OCI-LY1 (cell line): ENCODE results near the gene TRABD2B.

ENCODE experiments used
- H2AFZ ChIP-seq: fragments of 200-600 bp; sonication (generic), shearing (Covaris generic); 2 replicates; pipeline ENCODE4 v1.6.0; 2014; ENCODE audit warnings: antibody characterized with exemption, mild to moderate bottlenecking, low read length
- H3F3A ChIP-seq: fragments of 200-600 bp; sonication (generic), shearing (Covaris generic); 2 replicates; pipeline ENCODE4 v1.6.0; 2014; ENCODE audit warnings: mild to moderate bottlenecking, antibody characterized with exemption, low read length, moderate library complexity; ENCODE audit not compliant: insufficient read depth
- H3K27ac ChIP-seq: fragments of 200-600 bp; sonication (generic); 2 replicates; pipeline ENCODE4 v1.5.1; 2014; ENCODE audit warnings: low read length, mixed run types, mild to moderate bottlenecking, low read depth; ENCODE audit not compliant: poor library complexity, severe bottlenecking
- H3K27me3 ChIP-seq: fragments of 200-600 bp; sonication (generic); 2 replicates; pipeline ENCODE4 v1.6.0; 2014; ENCODE audit warnings: antibody characterized with exemption, mild to moderate bottlenecking, low read length, moderate library complexity; ENCODE audit not compliant: insufficient read depth
- H3K36me3 ChIP-seq: fragments of 200-600 bp; sonication (generic); 2 replicates; pipeline ENCODE4 v1.6.1; 2014; ENCODE audit warnings: mild to moderate bottlenecking, antibody characterized with exemption, low read length, moderate library complexity, mixed read lengths; ENCODE audit not compliant: insufficient read depth
- H3K4me1 ChIP-seq: fragments of 200-600 bp; sonication (generic); 2 replicates; pipeline ENCODE4 v1.5.1; 2014; ENCODE audit warnings: mild to moderate bottlenecking, low read length, moderate library complexity; ENCODE audit not compliant: insufficient read depth, severe bottlenecking
- H3K4me2 ChIP-seq: fragments of 200-600 bp; sonication (generic), shearing (Covaris generic); 2 replicates; pipeline ENCODE4 v1.6.1; 2014; ENCODE audit warnings: low read length
- H3K4me3 ChIP-seq: fragments of 200-600 bp; sonication (generic); 2 replicates; pipeline ENCODE4 v1.5.1; 2014; ENCODE audit warnings: low read length, low read depth, mild to moderate bottlenecking, mixed read lengths; ENCODE audit not compliant: poor library complexity, severe bottlenecking
- H3K79me2 ChIP-seq: fragments of 200-600 bp; shearing (Covaris generic); 2 replicates; pipeline ENCODE4 v1.6.1; 2016; ENCODE audit warnings: mixed run types, low read length, mixed read lengths; ENCODE audit not compliant: insufficient read depth
- H3K9ac ChIP-seq: fragments of 200-600 bp; sonication (generic), shearing (Covaris generic); 2 replicates; pipeline ENCODE4 v1.6.1; 2014; ENCODE audit warnings: mild to moderate bottlenecking, low read length, mixed read lengths
- H3K9me2 ChIP-seq: fragments of 200-600 bp; sonication (generic), shearing (Covaris generic); 2 replicates; pipeline ENCODE4 v1.6.1; 2014; ENCODE audit warnings: low read depth, mild to moderate bottlenecking, low read length, mixed read lengths
- H3K9me3 ChIP-seq: fragments of 200-600 bp; shearing (Covaris generic); 2 replicates; pipeline ENCODE4 v1.6.1; 2014; ENCODE audit warnings: low read length, mixed read lengths
- H4K20me1 ChIP-seq: fragments of 200-600 bp; sonication (generic), shearing (Covaris generic); 2 replicates; pipeline ENCODE4 v1.6.0; 2016; ENCODE audit warnings: mild to moderate bottlenecking, low read length; ENCODE audit not compliant: insufficient read depth
- EZH2 ChIP-seq: fragments of 200-600 bp; sonication (generic), shearing (Covaris generic); IDR thresholded peaks from 2 replicates; pipeline ENCODE4 v1.8.0; 2017; ENCODE audit warnings: borderline replicate concordance, mixed run types, mild to moderate bottlenecking, antibody characterized with exemption, low read length, moderate library complexity, mixed read lengths
- TF ChIP-seq, protein P1 (sequence below): fragments of 200-600 bp; sonication (generic), shearing (Covaris generic); IDR thresholded peaks from 2 replicates; pipeline ENCODE4 v1.5.1; 2017; ENCODE audit warnings: mild to moderate bottlenecking, antibody characterized with exemption, low read length, moderate library complexity, mixed read lengths

The TRABD2B gene

DNA sequence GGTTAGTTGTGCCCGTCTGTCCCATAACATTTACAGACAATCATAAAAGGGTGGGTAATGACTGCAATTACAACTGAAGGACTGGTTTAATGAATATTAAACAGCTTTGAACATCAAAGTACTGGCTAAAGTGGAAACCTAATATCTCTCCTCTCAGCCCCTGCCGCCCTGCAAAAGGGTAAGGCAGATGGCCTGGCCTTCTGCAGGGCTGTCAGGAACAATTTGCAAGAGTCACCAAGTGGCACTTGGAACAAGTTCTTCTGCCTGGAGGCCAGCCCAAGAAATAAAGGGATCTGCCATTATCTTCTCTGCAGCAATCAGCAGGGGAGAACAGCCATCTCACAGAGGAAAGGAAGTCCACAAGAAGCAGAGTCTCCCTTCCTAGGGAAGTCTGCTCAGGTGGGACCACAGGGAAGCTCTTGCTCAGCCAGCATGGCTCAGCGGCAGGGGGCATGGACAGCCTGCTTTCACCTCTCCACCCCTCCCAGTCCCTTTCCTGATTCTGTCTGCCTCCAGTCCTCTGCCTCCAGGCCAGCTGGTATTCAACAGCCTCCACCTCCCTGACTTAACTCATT is 96.1 kb downstream of the TRABD2B start:
- Histone ChIP-seq H3K36me3 (no peaks in the 10 kb centered on the region), H3K27me3 (no peaks in the 10 kb centered on the region), H3K9me3 (no peaks in the 10 kb centered on the region), H3F3A (no peaks in the 10 kb centered on the region), H4K20me1 (no peaks in the 10 kb centered on the region), H3K27ac (no peak overlapping the region), H3K4me3 (no peak overlapping the region), H3K4me2 (no peak overlapping the region), H3K9me2 (no peaks in the 10 kb centered on the region), H2AFZ (no peak overlapping the region), H3K9ac (no peak overlapping the region), H3K79me2 (no peaks in the 10 kb centered on the region), H3K4me1 (no peaks in the 10 kb centered on the region)
- TF ChIP-seq, protein P1, sequence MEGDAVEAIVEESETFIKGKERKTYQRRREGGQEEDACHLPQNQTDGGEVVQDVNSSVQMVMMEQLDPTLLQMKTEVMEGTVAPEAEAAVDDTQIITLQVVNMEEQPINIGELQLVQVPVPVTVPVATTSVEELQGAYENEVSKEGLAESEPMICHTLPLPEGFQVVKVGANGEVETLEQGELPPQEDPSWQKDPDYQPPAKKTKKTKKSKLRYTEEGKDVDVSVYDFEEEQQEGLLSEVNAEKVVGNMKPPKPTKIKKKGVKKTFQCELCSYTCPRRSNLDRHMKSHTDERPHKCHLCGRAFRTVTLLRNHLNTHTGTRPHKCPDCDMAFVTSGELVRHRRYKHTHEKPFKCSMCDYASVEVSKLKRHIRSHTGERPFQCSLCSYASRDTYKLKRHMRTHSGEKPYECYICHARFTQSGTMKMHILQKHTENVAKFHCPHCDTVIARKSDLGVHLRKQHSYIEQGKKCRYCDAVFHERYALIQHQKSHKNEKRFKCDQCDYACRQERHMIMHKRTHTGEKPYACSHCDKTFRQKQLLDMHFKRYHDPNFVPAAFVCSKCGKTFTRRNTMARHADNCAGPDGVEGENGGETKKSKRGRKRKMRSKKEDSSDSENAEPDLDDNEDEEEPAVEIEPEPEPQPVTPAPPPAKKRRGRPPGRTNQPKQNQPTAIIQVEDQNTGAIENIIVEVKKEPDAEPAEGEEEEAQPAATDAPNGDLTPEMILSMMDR, result no peak
- TF ChIP-seq EZH2, result no peak

DNA sequence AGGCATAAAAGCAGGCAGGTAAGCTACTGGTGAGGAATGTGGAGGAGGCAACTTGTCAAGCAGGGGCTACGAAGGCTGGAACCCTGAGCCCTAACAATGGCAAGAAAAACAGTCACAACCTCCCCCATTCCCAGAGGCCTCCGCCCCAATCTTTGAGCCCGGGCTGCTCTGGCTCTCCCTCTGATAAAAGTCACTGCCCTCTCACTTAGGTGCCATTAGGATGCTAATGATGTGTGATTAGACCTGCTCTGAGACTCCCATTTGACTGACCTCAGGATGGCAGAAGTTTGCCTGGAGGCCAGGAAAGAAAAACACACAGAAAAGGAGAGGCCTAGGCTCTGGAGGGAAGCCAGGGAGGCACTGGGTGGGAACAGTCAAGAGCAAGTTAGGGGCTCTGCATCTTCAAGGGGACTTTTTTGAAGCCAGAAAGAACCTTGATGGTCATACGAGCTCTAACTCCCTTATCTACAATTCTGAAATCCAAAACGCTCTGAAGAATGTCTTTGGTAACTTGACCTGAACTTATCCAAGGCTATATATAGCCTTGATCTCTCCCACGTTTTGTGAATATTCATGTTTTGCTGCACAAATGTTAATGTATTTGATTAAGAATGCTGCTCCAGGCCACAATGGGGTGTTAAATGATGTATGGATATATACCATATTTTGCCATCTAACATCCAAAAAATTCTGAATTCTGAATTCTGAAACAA is 98.9 kb downstream of the TRABD2B start:
- Histone ChIP-seq H3F3A (no peaks in the 10 kb centered on the region), H3K9me3 (no peaks in the 10 kb centered on the region), H2AFZ (no peak overlapping the region), H3K4me3 (no peak overlapping the region), H3K36me3 (no peaks in the 10 kb centered on the region), H3K79me2 (no peaks in the 10 kb centered on the region), H3K9me2 (no peaks in the 10 kb centered on the region), H3K4me1 (no peaks in the 10 kb centered on the region), H3K9ac (no peak overlapping the region), H3K27ac (no peak overlapping the region), H3K27me3 (no peaks in the 10 kb centered on the region), H3K4me2 (no peak overlapping the region), H4K20me1 (no peaks in the 10 kb centered on the region)
- TF ChIP-seq, protein P1, result no peak
- TF ChIP-seq EZH2, result no peak

DNA sequence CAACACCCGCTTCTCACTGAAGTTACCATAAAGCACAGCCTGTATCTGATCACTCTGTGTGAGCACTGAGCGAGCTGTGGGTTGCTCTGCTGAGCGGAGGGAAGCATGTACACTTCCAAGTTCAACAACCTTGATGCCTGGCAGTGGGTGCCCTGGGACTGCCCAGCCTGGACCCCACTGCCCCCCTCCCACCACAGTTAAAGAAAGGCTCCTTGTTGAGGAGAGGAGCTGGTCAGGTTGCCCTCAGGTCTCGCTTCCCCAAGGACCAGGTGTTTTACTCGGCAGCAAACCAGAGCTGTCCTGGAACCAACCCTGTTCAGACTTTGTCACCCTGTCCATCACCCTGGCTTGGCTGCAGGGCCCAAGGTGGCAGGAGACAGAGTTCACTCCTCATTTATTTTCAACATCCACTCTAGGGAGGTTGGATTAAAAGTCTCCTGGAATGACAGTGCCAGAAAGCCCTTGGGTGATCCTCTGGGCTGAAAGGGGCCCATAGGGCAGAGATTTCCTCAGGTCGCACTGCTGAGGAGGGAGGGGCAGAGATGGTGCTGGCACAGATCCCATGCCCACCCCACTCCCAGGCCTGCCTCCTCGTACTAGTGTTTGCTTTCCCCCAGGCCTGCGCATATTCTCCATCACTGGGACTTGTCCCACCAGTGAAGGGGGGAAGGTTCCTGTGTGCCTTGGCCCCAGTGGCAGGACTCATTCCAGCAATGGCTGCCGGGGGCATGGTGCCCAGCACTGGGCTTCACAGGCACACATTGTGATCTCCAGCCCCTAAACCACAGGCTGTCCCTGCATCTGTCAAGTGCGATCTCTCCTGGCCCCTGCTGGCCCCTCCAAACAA is 101.7 kb downstream of the TRABD2B start:
- Histone ChIP-seq H3K27me3 (no peaks in the 10 kb centered on the region), H3K9ac (no peak overlapping the region), H3K4me2 (no peak overlapping the region)

More for the DNA sequence above, 101.7 kb downstream of the TRABD2B start:
- H2AFZ ChIP-seq, result no peak overlapping the region
- H3K4me1 ChIP-seq, result no peaks in the 10 kb centered on the region
- H3K36me3 ChIP-seq, result no peaks in the 10 kb centered on the region
- no peak overlapping the region for H3K4me3 ChIP-seq
- no peak overlapping the region for H3K27ac ChIP-seq
- H3K9me2 ChIP-seq, result no peaks in the 10 kb centered on the region
- no peaks in the 10 kb centered on the region for H3F3A ChIP-seq
- no peaks in the 10 kb centered on the region for H3K79me2 ChIP-seq
- no peak for TF ChIP-seq EZH2
- TF ChIP-seq, protein P1, result no peak
- H3K9me3 ChIP-seq, result no peaks in the 10 kb centered on the region
- H4K20me1 ChIP-seq, result no peaks in the 10 kb centered on the region
